Pancreas (tissue), 10 donors: ENCODE results near the gene RBBP8NL. TPM values are rescaled to one million over a fixed set of nuclear protein-coding genes. Genes with fewer than 3 reads are reported as not detected.

Experiments
- ATAC-seq, 4 donors: fragments of 200-7000 bp; cut with Tn5 transposase; one replicate each; pipeline versions ENCODE4 v1.8.0 to v1.9.1; 2020; ENCODE audit warnings: mild to moderate bottlenecking in 4 of 4, moderate library complexity in 4 of 4
- DNase-seq, 6 donors: peaks; one replicate each; pipeline ENCODE4 v3.0.0-alpha.2; 2020
- FAIRE-seq: peaks from 2 replicates; lab custom pipeline; 2012; peaks lifted over from hg19 to GRCh38; lab: Jason Lieb, UNC
- H3K27ac ChIP-seq, 4 donors: fragments of 200-600 bp; sonication (generic); 1 replicate in 3 of 4; 2 replicates in 1 of 4; pipeline versions ENCODE4 v1.5.0 to v1.8.0; 2020
- H3K27me3 ChIP-seq, 4 donors: fragments of 200-600 bp; one replicate each; pipeline ENCODE4 v1.8.0; 2021
- H3K36me3 ChIP-seq, 3 donors: fragments of 200-600 bp; sonication (generic) in 1 of 3; one replicate each; pipeline versions ENCODE4 v1.5.0 to v1.8.0; 2020 to 2021
- H3K4me1 ChIP-seq, 3 donors: fragments of 200-600 bp; one replicate each; pipeline ENCODE4 v1.8.0; 2021
- H3K4me3 ChIP-seq, 4 donors: fragments of 200-600 bp; sonication (generic) in 2 of 4; one replicate each; pipeline versions ENCODE4 v1.5.0 to v1.8.0; 2020 to 2021
- H3K9me3 ChIP-seq, 4 donors: fragments of 200-600 bp; one replicate each; pipeline ENCODE4 v1.8.0; 2021
- CTCF ChIP-seq, 4 donors: fragments of 200-600 bp; sonication (generic) in 3 of 4; IDR thresholded peaks; one replicate each; pipeline versions ENCODE4 v1.5.0 to v1.8.0; 2021; ENCODE audit warnings: antibody characterized with exemption in 4 of 4
- WGBS, 2 donors: extraction: QIAGEN DNeasy Blood & Tissue Kit; methylation state at CpG; one replicate each; pipeline ENCODE4 v1.1.7; 2013; 5-methylcytosine and 5-hydroxymethylcytosine counted together
- intact Hi-C, 3 donors: fragments of 100-400 bp; cut with DNase I; formaldehyde crosslinking; loops; one replicate each; pipeline versions ENCODE4 v1.11.1 to v1.14.2; 2022
- polyA plus RNA-seq, 2 donors: library from polyadenylated mRNA; stranded (reverse); fragments of 200-250 nt; gene quantifications; one replicate each; pipeline ENCODE4 v1.2.3, GENCODE V29; 2013
- total RNA-seq, 6 donors: library from RNA; stranded (reverse); fragmentation: NEBNext Ultra II Directional in 4 of 6; extraction: Animal tissue kit (Norgen Biotek cat#: 25700) in 4 of 6; gene quantifications; one replicate each; pipeline versions ENCODE4 v1.2.1 to v1.2.4, GENCODE V29; 2021 to 2023
- donor health status: healthy with polysubstance abuse.
- donor health status: DM: no; HTN: no; CAD: no; lungs with moderate emphysema.
- donor health status: DM: no; HTN: no; CAD: no.
- donor health status: control.
- donor health status: control.
- donor health status: Bipolar disorder and iron deficiency.
- donor health status: DM: yes; HTN: yes; CAD: no.
- donor health status: DM: no; HTN: no; CAD: no.
- donor health status: DM: no; HTN: no; CAD: no.
- donor health status: DM: yes; HTN: yes; CAD: no.

RBBP8NL gene
- 1 to 10 TPM in 3 of 6 donors, under 1 TPM in 3; 0.66 to 2.5 (median 1.0) TPM for total RNA-seq
- polyA plus RNA-seq = 1 to 10 TPM; 2.0 to 4.8 TPM

- ATAC-seq (peak; percentile 89 to 94 (median 93)), DNase-seq (peak; percentile 86 to 97 (median 94)), FAIRE-seq (no peak)
- TF ChIP-seq CTCF (IDR thresholded peaks at IDR 0.05) = peak in 2 of 4 donors; percentile 21 to 32
- Histone ChIP-seq H3K4me1 (peaks cover 10 to 16% (median 14%) of the 10 kb centered on the region in 3 donors), H3K4me3 (peak within 1 kb of the TSS in 2 of 4 donors; percentile 13 to 42), H3K9me3 (no peaks in the 10 kb centered on the region), H3K36me3 (no peaks in the 10 kb centered on the region), H3K27ac (peak within 1 kb of the TSS; percentile 44 to 85 (median 76)), H3K27me3 (no peaks in the 10 kb centered on the region)
- WGBS, 2 donors = 16 to 19% methylated on average over 28 of the region's 28 CpGs
- intact Hi-C loops = no loop called here
Measured at GRCh38 chr20:62427172-62428001, at the start of gene RBBP8NL. Gene RBBP8NL (minus strand): TSS chr20:62427539. CDS start chr20:62419647, 7,892 bp downstream.

- TF ChIP-seq CTCF (IDR thresholded peaks at IDR 0.05) = no peak
- peak in 3 of 4 donors; percentile 35 to 78 (median 61) for ATAC-seq
- 4 to 7% methylated on average over 59 to 81 of the region's 82 CpGs for WGBS, 2 donors
- no peak for DNase-seq
- H3K27me3 ChIP-seq = peaks cover 0 to 34% (median 9%) of the 10 kb centered on the region in 4 donors
- no peak for FAIRE-seq
- no peaks in the 10 kb centered on the region for H3K9me3 ChIP-seq
- peaks cover 0 to 7% (median 0%) of the 10 kb centered on the region in 3 donors for H3K4me1 ChIP-seq
- H3K36me3 ChIP-seq = no peaks in the 10 kb centered on the region
- intact Hi-C loops = no loop called here
- H3K27ac ChIP-seq = no peak overlapping the region
- peak overlapping the region in 2 of 4 donors; percentile 18 to 36 for H3K4me3 ChIP-seq
Measured at GRCh38 chr20:62476056-62476838, 48.9 kb upstream of the RBBP8NL start.

DNA sequence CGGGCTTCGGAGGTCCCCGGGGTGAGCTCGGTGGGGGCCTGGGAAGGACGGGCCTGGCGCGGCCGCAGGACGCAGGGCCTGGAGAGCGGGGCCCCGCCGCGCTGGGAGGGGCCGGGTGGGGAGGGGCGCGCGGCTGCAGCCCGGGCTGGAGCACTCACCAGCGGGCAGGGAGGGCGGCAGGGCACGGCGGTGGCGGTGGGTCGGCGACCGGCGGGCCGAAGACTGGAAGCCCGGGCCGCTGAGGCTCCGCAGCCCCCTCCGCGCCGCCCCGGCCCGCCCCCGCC lies 48.4 kb upstream of the RBBP8NL start, which contains the start of gene GATA5:
TSS of gene GATA5 (minus strand) at position 224 of the 284 bp plus-strand sequence. CDS start 474 bp downstream, outside the sequence.
- Histone ChIP-seq H3K4me1 (peaks cover 0 to 7% (median 0%) of the 10 kb centered on the region in 3 donors), H3K9me3 (no peaks in the 10 kb centered on the region), H3K27me3 (peaks cover 0 to 34% (median 9%) of the 10 kb centered on the region in 4 donors), H3K4me3 (peak within 1 kb of the TSS in 2 of 4 donors; percentile 18 to 36), H3K36me3 (no peaks in the 10 kb centered on the region), H3K27ac (no peak within 1 kb of the TSS)
- WGBS, 2 donors = 0 to 1% methylated on average over 1 to 37 of the region's 37 CpGs
- ATAC-seq (peak in 1 of 4 donors; percentile 35), FAIRE-seq (no peak), DNase-seq (no peak)
- intact Hi-C loops = no loop called here
- no peak for TF ChIP-seq CTCF (IDR thresholded peaks at IDR 0.05)

DNA sequence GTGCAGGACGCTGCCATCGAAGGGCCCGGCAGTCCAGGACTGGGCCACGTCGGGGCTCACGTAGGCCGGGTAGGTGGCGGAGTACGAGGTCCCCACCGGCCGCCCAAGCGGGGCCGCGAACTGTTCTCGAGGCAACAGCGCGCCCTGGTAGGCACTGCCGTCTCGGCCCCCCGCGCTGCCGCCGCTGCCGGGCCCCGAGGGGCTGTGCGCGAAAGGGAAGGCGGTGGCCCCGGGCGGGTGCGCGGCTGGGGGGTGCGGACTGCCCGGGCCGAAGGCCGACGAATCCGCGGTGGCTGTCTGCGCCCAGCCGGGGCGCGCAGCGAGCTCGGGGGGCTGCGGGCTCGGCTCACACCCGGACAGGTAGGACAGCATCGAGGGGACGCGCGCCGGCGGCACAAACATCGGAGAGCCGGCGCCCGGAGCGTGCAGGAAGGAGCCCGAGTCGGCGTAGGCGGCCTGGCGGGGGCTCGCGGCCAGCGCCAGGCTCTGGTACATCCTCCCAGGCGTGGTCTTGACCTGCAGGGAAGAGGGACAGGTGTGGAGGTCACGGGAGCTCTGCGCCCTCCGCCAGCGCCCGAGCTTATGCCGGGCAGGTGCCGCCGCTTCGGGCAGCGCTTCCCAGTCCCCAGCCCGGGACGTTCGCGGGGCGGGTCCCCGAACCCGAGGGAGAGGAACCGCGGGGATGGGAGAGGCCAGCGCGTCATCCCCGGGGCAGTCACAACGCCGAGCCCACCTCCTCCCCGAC lies 47.9 kb upstream of the RBBP8NL start:
- DNase-seq (no peak), FAIRE-seq (no peak), ATAC-seq (peak in 2 of 4 donors; percentile 24 to 44)
- Histone ChIP-seq H3K9me3 (no peaks in the 10 kb centered on the region), H3K27ac (no peak overlapping the region), H3K27me3 (peaks cover 0 to 34% (median 9%) of the 10 kb centered on the region in 4 donors), H3K36me3 (no peaks in the 10 kb centered on the region), H3K4me1 (peaks cover 0 to 7% (median 0%) of the 10 kb centered on the region in 3 donors), H3K4me3 (peak overlapping the region in 2 of 4 donors; percentile 18 to 36)
- 6% methylated on average over 46 to 93 of the region's 93 CpGs for WGBS, 2 donors
- intact Hi-C loops = no loop called here
- no peak for TF ChIP-seq CTCF (IDR thresholded peaks at IDR 0.05)
